ENCODE measurements around the gene TP53.

GRCh38 chr17:7702776-7703175 is 15.5 kb upstream of the TP53 start:
- TF ChIP-seq, protein P1, sequence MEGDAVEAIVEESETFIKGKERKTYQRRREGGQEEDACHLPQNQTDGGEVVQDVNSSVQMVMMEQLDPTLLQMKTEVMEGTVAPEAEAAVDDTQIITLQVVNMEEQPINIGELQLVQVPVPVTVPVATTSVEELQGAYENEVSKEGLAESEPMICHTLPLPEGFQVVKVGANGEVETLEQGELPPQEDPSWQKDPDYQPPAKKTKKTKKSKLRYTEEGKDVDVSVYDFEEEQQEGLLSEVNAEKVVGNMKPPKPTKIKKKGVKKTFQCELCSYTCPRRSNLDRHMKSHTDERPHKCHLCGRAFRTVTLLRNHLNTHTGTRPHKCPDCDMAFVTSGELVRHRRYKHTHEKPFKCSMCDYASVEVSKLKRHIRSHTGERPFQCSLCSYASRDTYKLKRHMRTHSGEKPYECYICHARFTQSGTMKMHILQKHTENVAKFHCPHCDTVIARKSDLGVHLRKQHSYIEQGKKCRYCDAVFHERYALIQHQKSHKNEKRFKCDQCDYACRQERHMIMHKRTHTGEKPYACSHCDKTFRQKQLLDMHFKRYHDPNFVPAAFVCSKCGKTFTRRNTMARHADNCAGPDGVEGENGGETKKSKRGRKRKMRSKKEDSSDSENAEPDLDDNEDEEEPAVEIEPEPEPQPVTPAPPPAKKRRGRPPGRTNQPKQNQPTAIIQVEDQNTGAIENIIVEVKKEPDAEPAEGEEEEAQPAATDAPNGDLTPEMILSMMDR (IDR thresholded peaks at IDR 0.05; ENCODE audit: poor library complexity, severe bottlenecking): no peak
- TF ChIP-seq EP300 (conservative IDR thresholded peaks at IDR 0.05; ENCODE audit: poor library complexity, severe bottlenecking): no peak

Measured in neural cell (in vitro differentiated cells).